ENCODE data around the gene FNDC3A.

FNDC3A gene

DNA sequence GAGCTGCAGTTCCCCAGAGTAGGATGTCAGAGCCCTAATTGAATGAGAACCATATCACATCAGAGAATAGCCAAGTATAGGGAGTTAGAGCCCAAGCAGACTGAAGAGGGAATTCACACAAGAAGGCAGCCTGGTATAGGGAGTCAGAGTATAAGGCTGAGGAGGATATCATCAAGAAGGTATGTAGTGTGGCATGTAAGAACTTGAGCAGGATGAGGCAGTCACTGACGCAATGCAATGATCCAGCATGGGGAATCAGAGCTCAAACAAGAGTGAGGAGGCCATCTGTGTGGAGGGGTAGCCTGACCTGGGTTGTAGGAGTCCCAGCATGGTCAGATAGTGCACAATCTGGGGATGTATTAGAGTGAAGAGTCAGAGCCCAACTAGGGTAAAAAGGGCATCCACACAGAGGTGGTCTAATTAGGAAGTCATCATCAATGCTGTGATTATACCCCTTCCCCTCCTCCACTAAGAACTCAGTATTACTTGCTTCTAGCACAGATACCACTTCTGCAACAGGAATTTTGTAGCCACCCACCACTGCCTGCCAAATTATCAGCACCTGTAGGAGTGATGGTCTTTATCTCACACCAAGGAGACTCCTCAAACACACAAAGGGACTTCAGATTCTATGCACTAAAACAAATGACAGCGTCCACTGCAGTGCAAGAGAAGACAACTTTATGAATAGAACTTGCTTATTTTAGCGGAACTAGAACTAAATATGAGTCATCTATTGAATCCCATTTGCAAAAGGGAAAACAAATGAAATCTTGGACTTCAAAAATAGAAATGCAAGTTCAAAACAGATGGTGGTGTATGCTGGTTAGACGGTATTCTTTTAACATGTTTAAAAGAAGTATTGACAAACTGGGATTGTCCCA is 107.2 kb downstream of the FNDC3A start:
- DNase-seq (ENCODE audit: low read depth): peak; percentile 89
- TF ChIP-seq, protein P1, sequence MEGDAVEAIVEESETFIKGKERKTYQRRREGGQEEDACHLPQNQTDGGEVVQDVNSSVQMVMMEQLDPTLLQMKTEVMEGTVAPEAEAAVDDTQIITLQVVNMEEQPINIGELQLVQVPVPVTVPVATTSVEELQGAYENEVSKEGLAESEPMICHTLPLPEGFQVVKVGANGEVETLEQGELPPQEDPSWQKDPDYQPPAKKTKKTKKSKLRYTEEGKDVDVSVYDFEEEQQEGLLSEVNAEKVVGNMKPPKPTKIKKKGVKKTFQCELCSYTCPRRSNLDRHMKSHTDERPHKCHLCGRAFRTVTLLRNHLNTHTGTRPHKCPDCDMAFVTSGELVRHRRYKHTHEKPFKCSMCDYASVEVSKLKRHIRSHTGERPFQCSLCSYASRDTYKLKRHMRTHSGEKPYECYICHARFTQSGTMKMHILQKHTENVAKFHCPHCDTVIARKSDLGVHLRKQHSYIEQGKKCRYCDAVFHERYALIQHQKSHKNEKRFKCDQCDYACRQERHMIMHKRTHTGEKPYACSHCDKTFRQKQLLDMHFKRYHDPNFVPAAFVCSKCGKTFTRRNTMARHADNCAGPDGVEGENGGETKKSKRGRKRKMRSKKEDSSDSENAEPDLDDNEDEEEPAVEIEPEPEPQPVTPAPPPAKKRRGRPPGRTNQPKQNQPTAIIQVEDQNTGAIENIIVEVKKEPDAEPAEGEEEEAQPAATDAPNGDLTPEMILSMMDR (IDR thresholded peaks at IDR 0.05; ENCODE audit: low read length, missing control alignments): no peak
- H3K4me3 ChIP-seq (replicated peaks; ENCODE audit: low read depth, low read length): no peak overlapping the region

DNA sequence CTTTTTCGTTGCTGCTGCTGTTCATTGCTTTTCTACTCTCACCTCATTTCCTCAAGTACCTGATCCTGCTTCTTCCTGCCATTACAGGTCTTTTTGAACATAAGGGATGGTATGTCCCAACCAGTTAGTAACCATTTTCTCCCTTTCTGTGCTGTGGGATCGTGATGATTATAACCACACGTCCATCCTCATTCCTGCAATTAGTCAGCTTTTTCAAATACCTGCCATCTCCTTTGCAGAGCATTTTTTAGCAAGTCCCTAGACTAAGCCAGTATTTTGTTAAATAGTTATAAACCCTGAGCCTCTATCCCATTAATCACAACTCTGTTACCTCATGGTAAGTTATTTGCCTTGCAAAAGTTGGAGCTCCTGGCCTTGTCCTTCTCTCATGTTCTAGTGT is 109.2 kb downstream of the FNDC3A start:
- no peak overlapping the region for H3K4me3 ChIP-seq (replicated peaks; ENCODE audit: low read depth, low read length)
- TF ChIP-seq, protein P1 (IDR thresholded peaks at IDR 0.05; ENCODE audit: low read length, missing control alignments): no peak
- DNase-seq (ENCODE audit: low read depth): no peak

DNA sequence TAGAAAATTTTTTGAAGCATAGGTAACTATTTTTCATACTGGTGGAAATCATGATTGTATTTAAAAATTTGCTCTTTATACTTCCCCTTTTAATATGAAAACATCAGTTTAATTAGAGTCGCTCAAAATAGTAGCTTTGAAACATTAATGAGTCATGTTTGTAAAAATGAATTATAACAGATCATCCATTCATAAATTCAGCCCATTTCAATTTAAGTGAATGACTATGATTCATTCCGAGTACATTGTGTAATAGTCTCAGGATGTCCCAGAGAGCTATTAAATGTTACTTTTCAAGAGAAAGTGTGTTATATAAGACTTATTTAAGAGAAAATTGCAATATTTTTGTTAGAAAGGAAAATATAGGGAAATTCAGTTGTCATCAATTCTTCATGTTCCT is 111.0 kb downstream of the FNDC3A start:
- TF ChIP-seq, protein P1 (IDR thresholded peaks at IDR 0.05; ENCODE audit: low read length, missing control alignments): no peak
- H3K4me3 ChIP-seq (replicated peaks; ENCODE audit: low read depth, low read length): no peak overlapping the region
- peak; percentile 77 for DNase-seq (ENCODE audit: low read depth)

DNA sequence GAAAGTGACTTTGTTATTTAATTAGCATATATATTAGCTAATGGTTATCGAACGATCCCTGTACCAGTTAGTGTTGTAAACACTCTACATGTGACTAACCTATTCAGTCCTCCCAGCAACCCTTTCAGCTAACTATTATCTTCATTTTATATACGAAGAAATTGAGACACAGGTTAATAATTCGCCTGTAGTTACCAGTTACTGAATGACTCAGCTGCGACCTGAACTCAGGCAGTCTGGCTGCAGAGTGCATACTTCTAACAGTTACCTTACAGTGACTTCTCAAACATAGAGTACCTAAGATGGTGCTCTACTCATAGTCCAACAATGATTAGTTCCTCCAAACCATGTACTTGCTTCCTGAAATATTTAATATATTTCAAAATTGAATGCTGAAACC is 117.7 kb downstream of the FNDC3A start:
- TF ChIP-seq, protein P1 (IDR thresholded peaks at IDR 0.05; ENCODE audit: low read length, missing control alignments): no peak
- no peak overlapping the region for H3K4me3 ChIP-seq (replicated peaks; ENCODE audit: low read depth, low read length)
- no peak for DNase-seq (ENCODE audit: low read depth)

DNA sequence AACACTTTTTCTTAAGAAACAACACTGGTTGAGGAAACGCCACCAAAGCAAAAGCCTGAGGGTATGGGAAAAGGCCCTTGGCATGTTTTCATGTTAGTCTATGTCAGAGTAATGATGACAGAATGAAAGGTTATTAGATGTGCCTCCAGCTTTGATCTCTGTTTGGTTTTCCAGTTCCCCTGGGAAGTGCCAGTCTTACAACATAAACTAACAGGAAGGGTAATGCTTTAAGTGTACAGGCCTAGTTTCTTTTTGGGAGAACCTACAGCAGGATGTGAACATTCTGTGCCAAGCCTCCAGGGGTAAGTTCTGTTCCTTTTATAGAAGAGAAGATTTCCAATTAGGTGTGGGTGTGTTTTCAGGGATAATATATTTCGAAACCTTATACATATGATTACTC is 121.7 kb downstream of the FNDC3A start:
- peak; percentile 93 for DNase-seq (ENCODE audit: low read depth)
- TF ChIP-seq, protein P1 (IDR thresholded peaks at IDR 0.05; ENCODE audit: low read length, missing control alignments): no peak
- no peak overlapping the region for H3K4me3 ChIP-seq (replicated peaks; ENCODE audit: low read depth, low read length)

DNA sequence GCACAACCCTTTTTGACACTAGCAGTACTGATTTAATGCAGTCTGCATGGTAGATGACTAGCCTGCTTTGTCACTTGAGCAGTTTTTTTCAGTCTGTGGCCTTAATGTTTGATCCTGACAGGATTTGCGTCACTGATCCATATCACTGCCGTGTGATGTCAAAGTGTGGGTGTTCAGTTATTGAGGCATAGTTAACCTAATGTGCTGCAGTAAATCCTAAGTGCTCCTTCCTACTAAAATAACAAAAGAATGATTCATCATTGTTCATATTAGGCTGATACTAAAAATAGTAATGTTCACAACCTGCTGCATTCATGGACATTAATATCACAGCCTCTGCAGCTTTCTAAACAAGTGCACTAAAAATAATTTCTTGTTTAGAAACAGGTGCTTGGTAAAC is 122.5 kb downstream of the FNDC3A start:
- H3K4me3 ChIP-seq (replicated peaks; ENCODE audit: low read depth, low read length): no peak overlapping the region
- peak; percentile 98 for DNase-seq (ENCODE audit: low read depth)
- TF ChIP-seq, protein P1 (IDR thresholded peaks at IDR 0.05; ENCODE audit: low read length, missing control alignments): no peak

Measured in fibroblast of pulmonary artery (primary cell).